ENCODE measurements around the gene ESYT1.

Gene ESYT1

DNA sequence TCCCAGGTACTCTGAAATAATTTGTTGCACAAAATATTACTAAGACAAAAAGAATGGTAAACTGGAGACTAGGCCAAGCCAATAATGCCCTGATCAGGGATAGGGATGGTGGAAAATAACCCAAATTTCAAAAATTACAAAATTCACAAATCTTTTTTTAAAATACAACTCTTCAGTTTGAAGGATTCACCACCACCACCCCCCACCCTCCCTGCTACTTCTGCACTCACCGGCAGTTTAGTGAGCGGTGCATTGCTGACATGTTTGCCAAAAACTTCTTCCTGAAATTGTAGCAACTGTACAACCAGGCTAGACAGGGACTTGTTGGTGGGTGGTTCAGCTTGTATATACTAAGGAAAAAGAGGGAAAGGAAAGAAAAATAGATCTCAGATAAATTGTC lies 58.9 kb downstream of the ESYT1 start:
- in situ Hi-C loops (cut with MboI; ENCODE audit: low sequenced_read_pairs) = no loop called here

- in situ Hi-C loops (cut with MboI; ENCODE audit: low sequenced_read_pairs) = no loop called here
These were observed 60.2 kb downstream of the ESYT1 start for GRCh38 chr12:56188131-56188777.

GRCh38 chr12:56188778-56189098 lies 60.7 kb downstream of the ESYT1 start:
- in situ Hi-C loops (cut with MboI; ENCODE audit: low sequenced_read_pairs) = no loop called here

- in situ Hi-C loops (cut with MboI; ENCODE audit: low sequenced_read_pairs) = no loop called here
These were observed 61.2 kb downstream of the ESYT1 start, which contains the start of gene SMARCC2 for GRCh38 chr12:56189099-56189917. Gene SMARCC2, minus strand, starts transcription at chr12:56189483. Its CDS starts 22 bp downstream, at chr12:56189461.

GRCh38 chr12:56189918-56190694 lies 62.0 kb downstream of the ESYT1 start:
- in situ Hi-C loops (cut with MboI; ENCODE audit: low sequenced_read_pairs) = no loop called here

- in situ Hi-C loops (cut with MboI; ENCODE audit: low sequenced_read_pairs) = no loop called here
These were observed 62.7 kb downstream of the ESYT1 start for GRCh38 chr12:56190695-56191155.

DNA sequence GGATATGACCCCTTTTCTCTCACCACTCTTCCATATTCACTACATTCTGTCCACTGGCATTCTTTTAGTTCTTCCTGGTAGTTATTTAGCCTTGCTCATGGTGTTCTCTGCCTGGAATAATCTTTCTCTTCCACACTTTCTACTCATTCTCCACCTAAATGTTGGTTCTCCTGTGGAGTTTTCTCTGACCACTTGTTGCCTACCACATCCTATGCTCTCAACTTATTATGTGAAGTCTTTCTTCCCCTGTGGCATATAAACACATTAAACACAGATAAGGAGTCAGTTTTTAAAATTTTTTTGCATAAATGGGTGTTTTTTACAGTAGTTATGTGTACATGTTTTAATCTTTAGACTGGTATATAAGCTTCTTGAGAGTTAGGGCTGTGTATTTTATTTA lies 64.5 kb downstream of the ESYT1 start:
- in situ Hi-C loops (cut with MboI; ENCODE audit: low sequenced_read_pairs) = no loop called here

GRCh38 chr12:56193025-56193578 lies 65.0 kb downstream of the ESYT1 start:
- in situ Hi-C loops (cut with MboI; ENCODE audit: low sequenced_read_pairs) = no loop called here

Data from HL-60/S4 treated with retinoic acid at 250 ng/mL for 4 days and 3 days (cell line).